CD4-positive, alpha-beta T cell treated with Interleukin-4 for 1 hour (primary cell): ENCODE data around the gene TAAR9.
A peak's percentile ranks its signal among the peaks of the same experiment; 100 is the strongest.

ENCODE experiments used
- DNase-seq, 2 donors: peaks; one replicate each; pipeline ENCODE4 v3.0.0-alpha.2; 2020 to 2022

Gene TAAR9

GRCh38 chr6:132537977-132538376, at the start of gene TAAR9:
Gene TAAR9, plus strand, starts transcription at chr6:132538277. Its CDS starts 13 bp downstream, at chr6:132538290.
- no peak for DNase-seq

- DNase-seq = no peak
Measured at GRCh38 chr6:132489376-132489775, 48.7 kb upstream of the TAAR9 start.

GRCh38 chr6:132490024-132490423, 48.1 kb upstream of the TAAR9 start:
- DNase-seq = no peak

GRCh38 chr6:132490478-132491204, 47.4 kb upstream of the TAAR9 start:
- DNase-seq = no peak

GRCh38 chr6:132491303-132491702, 46.8 kb upstream of the TAAR9 start:
- DNase-seq = no peak

- DNase-seq = no peak
Measured at GRCh38 chr6:132491881-132492280, 46.2 kb upstream of the TAAR9 start.

- no peak for DNase-seq
Measured at GRCh38 chr6:132494954-132495353, 43.1 kb upstream of the TAAR9 start.

- DNase-seq = no peak
Measured at GRCh38 chr6:132495604-132496079, 42.4 kb upstream of the TAAR9 start.

- DNase-seq = no peak
Measured at GRCh38 chr6:132496519-132497180, 41.4 kb upstream of the TAAR9 start.

- DNase-seq = no peak
Measured at GRCh38 chr6:132498638-132499037, 39.4 kb upstream of the TAAR9 start.

GRCh38 chr6:132499757-132500156, 38.3 kb upstream of the TAAR9 start:
- no peak for DNase-seq

- no peak for DNase-seq
Measured at GRCh38 chr6:132504757-132505156, 33.3 kb upstream of the TAAR9 start.

GRCh38 chr6:132505158-132505557, 32.9 kb upstream of the TAAR9 start:
- DNase-seq = no peak

GRCh38 chr6:132506461-132506860, 31.6 kb upstream of the TAAR9 start:
- no peak for DNase-seq

- no peak for DNase-seq
Measured at GRCh38 chr6:132506869-132507808, 30.9 kb upstream of the TAAR9 start.

- no peak for DNase-seq
Measured at GRCh38 chr6:132511210-132511830, 26.8 kb upstream of the TAAR9 start.

- no peak for DNase-seq
Measured at GRCh38 chr6:132511831-132512220, 26.3 kb upstream of the TAAR9 start.

- no peak for DNase-seq
Measured at GRCh38 chr6:132512342-132512637, 25.8 kb upstream of the TAAR9 start.

GRCh38 chr6:132512638-132513632, 25.1 kb upstream of the TAAR9 start, which contains the start of gene STX7:
Gene STX7, minus strand, starts transcription at chr6:132513116. Its CDS starts 9,586 bp downstream, at chr6:132503530.
- peak; percentile 89 to 90 for DNase-seq

GRCh38 chr6:132513831-132514545, 24.1 kb upstream of the TAAR9 start:
- DNase-seq = no peak

- DNase-seq = no peak
Measured at GRCh38 chr6:132515386-132515785, 22.7 kb upstream of the TAAR9 start.
